Ishikawa (cell line): ENCODE measurements around the gene GSTM4.

Source experiments
- CEBPB ChIP-seq: IDR thresholded peaks from 2 replicates; pipeline ENCODE4 v1.6.1; 2012
- CREB1 ChIP-seq: IDR thresholded peaks from 2 replicates; pipeline ENCODE4 v1.6.1; 2012; ENCODE audit warnings: low read depth
- EGR1 ChIP-seq: IDR thresholded peaks from 2 replicates; pipeline ENCODE4 v1.6.1; 2012
- EP300 ChIP-seq: IDR thresholded peaks from 2 replicates; pipeline ENCODE4 v1.6.1; 2012; ENCODE audit warnings: borderline replicate concordance
- FOXM1 ChIP-seq: IDR thresholded peaks from 2 replicates; pipeline ENCODE4 v1.6.1; 2012; ENCODE audit warnings: low read depth, borderline replicate concordance
- MAX ChIP-seq: IDR thresholded peaks from 2 replicates; pipeline ENCODE4 v1.6.1; 2012
- NFIC ChIP-seq: IDR thresholded peaks from 2 replicates; pipeline ENCODE4 v1.6.1; 2012
- RAD21 ChIP-seq: IDR thresholded peaks from 2 replicates; pipeline ENCODE4 v1.6.1; 2012; ENCODE audit warnings: low read depth
- REST ChIP-seq: IDR thresholded peaks from 2 replicates; pipeline ENCODE4 v1.6.1; 2012; ENCODE audit warnings: low read depth, mild to moderate bottlenecking
- TAF1 ChIP-seq: IDR thresholded peaks from 2 replicates; pipeline ENCODE4 v1.6.1; 2012; ENCODE audit warnings: low read depth, mild to moderate bottlenecking
- TCF12 ChIP-seq: IDR thresholded peaks from 2 replicates; pipeline ENCODE4 v1.6.1; 2012; ENCODE audit warnings: low read depth
- TEAD4 ChIP-seq: IDR thresholded peaks from 2 replicates; pipeline ENCODE4 v1.6.1; 2012
- USF1 ChIP-seq: IDR thresholded peaks from 2 replicates; pipeline ENCODE4 v1.6.1; 2012
- YY1 ChIP-seq: IDR thresholded peaks from 2 replicates; pipeline ENCODE4 v1.6.1; 2012; ENCODE audit warnings: low read depth
- ZBTB7A ChIP-seq: IDR thresholded peaks from 2 replicates; pipeline ENCODE4 v1.6.1; 2012; ENCODE audit warnings: low read depth

Gene GSTM4

GRCh38 chr1:109625601-109626560 is 30.0 kb upstream of the GSTM4 start:
- TF ChIP-seq FOXM1 (no peak), REST (no peak), CEBPB (no peak)

- TF ChIP-seq MAX (no peak), EGR1 (no peak), ZBTB7A (no peak), YY1 (no peak), TEAD4 (no peak), USF1 (no peak), TAF1 (no peak), REST (no peak), NFIC (no peak), CREB1 (no peak), EP300 (no peak), RAD21 (no peak)
Measured at GRCh38 chr1:109626682-109627408, 29.1 kb upstream of the GSTM4 start.

- no peak for TF ChIP-seq EP300
- no peak for TF ChIP-seq USF1
- TF ChIP-seq CEBPB: no peak
- no peak for TF ChIP-seq EGR1
- TF ChIP-seq REST: no peak
- TF ChIP-seq TCF12: no peak
- TF ChIP-seq RAD21: no peak
- no peak; the same call in 1 of the 2 replicates for TF ChIP-seq MAX
- no peak for TF ChIP-seq TAF1
- no peak for TF ChIP-seq NFIC
- TF ChIP-seq ZBTB7A: no peak
- no peak for TF ChIP-seq YY1
- no peak for TF ChIP-seq FOXM1
- TF ChIP-seq CREB1: no peak
- TF ChIP-seq TEAD4: no peak
Measured at GRCh38 chr1:109627692-109628399, 28.1 kb upstream of the GSTM4 start.
